Stimulated activated naive CD4-positive, alpha-beta T cell (primary cell): Measurements from ENCODE around the gene TBCCD1.
A peak's percentile ranks its signal among the peaks of the same experiment; 100 is the strongest.
"Not testable (repeated sequence)": the region's sequence is repeated elsewhere in the genome, so short reads cannot be mapped to it uniquely, and the experiment has no call there.

Source experiments
- DNase-seq, 6 experiments: peaks; one replicate each; lab custom pipeline; 2025; lab: John Stamatoyannopoulos, UW

The TBCCD1 gene

DNA sequence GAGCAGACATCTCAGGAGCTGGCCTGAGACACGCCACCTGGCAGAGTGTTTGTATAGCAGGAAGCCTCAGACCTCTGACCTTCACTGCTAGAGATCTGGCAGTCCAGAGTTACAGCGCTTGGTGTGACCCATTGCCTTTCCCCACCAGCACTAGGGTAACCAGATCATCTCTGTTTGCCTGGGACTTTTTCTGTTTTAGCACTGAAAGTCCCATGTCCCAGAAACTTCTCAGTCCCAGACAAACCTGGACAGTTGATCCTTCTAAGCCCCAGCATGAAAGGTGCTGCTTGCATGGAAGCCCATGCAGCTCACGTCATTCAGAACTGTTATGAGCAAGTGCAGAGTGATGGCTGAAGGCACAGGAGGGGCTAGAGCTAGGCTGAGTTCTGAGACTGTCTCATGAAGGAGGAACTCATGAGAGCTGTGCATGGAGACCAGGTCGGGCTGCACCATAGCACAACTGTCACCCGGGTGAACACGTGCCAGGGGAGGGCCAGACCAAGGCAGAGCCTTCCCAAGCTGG is 27.5 kb upstream of the TBCCD1 start:
- DNase-seq: no peak

DNA sequence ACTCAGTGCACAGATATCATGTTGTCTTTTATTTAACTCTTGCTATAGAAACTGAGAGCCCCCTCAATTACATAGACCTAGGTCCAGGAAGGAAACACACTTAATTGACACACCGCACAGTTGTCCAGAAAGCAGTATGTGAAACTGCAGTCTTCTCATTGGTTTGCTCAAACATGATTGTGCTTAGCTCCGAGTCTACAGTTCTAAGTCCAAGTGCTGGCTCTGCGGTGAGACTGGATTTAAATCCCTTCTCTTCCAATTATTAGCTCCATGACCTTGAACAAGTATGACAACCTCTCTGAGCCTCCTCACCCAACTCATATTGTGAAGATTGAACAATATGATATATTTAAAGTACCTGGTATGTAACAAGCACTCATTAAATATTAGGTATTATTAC is 26.7 kb upstream of the TBCCD1 start:
- no peak for DNase-seq

DNA sequence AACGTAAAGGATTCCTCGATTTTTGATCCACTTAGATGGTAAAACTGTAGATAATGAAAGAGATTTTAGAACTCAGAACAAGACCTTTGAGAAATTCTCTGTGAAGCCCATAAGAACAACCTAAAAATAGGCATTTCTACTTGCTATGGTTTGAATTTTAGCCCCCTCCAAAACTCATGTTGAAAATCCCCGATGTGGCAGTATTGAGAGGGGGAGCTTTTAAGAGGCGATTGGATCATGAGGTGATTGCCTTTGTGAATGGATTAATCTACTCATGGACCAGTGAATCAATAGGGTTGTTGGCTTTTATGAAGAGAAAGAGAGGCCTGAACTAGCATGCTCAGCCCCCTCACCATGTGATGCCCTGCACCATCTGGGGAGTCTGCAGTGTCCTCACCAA is 25.5 kb upstream of the TBCCD1 start:
- DNase-seq: no peak

DNA sequence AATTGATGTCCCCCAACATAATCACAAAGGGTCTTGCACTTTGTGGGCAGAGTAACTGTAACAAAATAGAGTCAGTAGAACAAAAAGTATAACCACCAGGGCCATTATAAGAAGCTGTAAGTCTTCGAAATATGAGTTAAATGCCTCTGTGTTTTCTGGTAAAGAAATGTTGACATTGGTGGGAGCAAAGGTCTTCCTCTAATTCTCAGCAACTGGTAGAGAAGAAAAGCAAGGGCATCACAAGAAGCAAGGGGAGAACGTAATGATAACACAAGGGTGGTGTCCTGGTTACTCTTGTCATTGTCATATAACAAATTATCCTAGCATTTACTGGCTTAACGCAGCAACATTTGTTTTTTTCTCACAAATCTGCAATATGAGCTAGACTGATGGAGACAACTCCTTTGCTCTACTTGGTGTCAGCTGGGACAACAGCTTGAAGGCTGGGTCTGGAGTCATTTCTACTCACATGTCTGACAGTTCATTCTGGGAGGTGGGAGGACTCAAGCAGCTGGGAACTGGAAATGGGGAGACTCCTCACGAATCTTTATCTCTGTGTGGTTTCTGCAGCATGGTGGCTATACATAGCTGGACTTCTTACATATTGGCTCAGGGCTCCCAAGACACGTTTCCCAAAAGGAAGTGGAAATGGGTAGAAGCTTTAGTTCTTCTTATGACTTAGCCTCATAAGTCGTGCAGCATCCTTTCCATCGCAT is 23.6 kb upstream of the TBCCD1 start:
- no peak for DNase-seq

DNA sequence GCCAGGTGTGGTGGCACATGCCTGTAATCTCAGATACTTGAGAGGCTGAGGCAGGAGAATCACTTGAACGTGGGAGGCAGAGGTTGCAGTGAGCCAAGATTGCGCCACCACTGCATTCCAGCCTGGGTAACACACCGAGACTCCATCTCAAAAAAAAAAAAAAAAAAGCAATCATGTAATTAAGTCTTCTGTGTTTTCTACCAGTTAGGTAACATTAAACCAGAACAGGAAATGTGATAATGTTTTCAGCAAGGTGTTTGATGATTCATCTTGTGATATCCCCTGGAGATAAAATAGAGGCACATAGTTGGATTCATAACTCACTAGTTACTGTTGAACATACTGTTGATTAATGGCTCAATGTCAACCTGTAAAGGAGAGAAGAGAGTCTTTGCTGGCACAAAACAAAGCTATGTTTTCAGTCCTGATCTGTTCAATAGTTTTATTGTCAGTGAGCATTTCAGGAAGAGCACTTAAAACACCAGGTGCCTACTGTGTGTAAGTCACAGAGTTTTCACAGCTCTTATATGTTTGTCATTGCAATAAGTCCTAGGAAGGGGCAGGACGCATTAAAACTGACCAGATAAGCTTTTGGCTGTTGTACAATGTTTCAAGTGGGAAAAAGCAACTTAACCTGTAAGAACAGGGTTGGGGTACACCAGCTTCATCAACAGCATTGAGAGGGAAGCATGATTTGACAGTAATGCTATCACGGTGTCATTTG is 22.9 kb upstream of the TBCCD1 start:
- DNase-seq: no peak

GRCh38 chr3:186589121-186589520 is 22.0 kb upstream of the TBCCD1 start:
- DNase-seq: no peak

GRCh38 chr3:186588632-186589031 is 21.5 kb upstream of the TBCCD1 start:
- no peak for DNase-seq

- no peak for DNase-seq
These were observed 20.0 kb upstream of the TBCCD1 start for GRCh38 chr3:186587183-186587582.

- DNase-seq: not testable (repeated sequence)
These were observed 19.1 kb upstream of the TBCCD1 start for GRCh38 chr3:186586245-186586644.

DNA sequence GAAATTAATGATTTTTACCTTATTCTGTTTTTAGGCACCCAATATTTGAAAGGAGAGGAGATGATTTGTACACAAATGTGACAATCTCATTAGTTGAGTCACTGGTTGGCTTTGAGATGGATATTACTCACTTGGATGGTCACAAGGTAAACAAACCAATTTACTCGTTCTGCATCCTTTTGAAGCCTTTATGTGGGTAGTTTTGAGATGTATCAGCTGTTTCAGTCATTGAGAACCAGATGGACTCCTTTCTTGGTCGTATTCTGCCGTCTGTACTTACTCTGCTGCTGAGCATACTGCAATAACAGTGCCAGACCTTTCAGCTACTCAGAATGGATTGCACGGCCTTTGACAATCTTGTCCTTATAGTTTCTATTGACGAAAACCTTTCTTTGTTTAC is 16.7 kb upstream of the TBCCD1 start:
- no peak for DNase-seq

GRCh38 chr3:186582541-186582940 is 15.4 kb upstream of the TBCCD1 start:
- no peak for DNase-seq

- DNase-seq: no peak
These were observed 13.6 kb upstream of the TBCCD1 start for GRCh38 chr3:186580785-186581184.

GRCh38 chr3:186577521-186577920 is 10.4 kb upstream of the TBCCD1 start:
- DNase-seq: no peak

GRCh38 chr3:186571644-186572013 is 4.5 kb upstream of the TBCCD1 start:
- no peak for DNase-seq

GRCh38 chr3:186570941-186571643 is 4.0 kb upstream of the TBCCD1 start:
- DNase-seq: peak in 2 of 6 experiments; percentile 6 to 24

- peak; percentile 91 to 99 (median 98) for DNase-seq
These were observed 3.2 kb upstream of the TBCCD1 start, which contains the start of gene DNAJB11 for GRCh38 chr3:186570096-186570940. Gene DNAJB11, plus strand, starts transcription at chr3:186570720. Its CDS starts 178 bp downstream, at chr3:186570898.

GRCh38 chr3:186569779-186570095 is 2.6 kb upstream of the TBCCD1 start:
- no peak for DNase-seq

GRCh38 chr3:186569361-186569760 is 2.2 kb upstream of the TBCCD1 start:
- not testable (repeated sequence) for DNase-seq

DNA sequence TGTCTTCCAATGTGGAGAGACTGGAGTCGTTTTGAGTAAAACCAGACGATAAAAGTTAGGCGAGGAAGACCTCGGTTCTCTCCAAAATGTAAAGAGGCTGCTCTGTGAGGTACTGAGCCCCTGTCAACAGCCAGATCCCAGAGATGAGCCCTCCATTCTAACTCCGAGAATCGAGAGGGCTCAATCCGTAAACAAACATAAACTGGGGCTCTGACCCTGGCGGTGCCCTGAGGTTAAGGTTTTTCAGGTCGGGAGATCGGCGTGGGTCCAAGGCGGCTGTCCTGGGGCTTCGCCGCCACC is 417 bp downstream of the TBCCD1 start:
- no peak for DNase-seq

DNA sequence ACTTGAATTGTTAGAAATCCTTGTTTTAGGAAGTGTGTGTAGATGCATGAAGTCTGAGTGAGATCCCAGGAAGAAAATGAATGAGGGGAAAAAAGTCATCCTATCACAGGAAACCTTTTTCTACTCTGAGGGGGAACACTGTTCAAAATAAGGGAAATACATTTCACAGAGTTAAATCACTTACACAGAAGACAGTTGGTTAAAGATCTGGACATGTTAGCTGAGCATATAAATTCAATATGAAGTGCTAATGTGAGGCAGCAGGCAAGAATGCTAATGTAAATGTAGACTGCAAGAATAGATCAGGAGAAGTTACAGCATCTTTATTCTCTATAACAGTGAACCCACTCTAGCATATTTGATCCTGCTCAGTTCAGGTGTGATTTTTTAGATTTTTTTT is 2.6 kb downstream of the TBCCD1 start:
- DNase-seq: no peak

GRCh38 chr3:186552408-186553031 is 14.6 kb downstream of the TBCCD1 start:
- DNase-seq: no peak

GRCh38 chr3:186551387-186551786 is 15.8 kb downstream of the TBCCD1 start:
- DNase-seq: no peak
